ENCODE data around the gene COL5A2.

COL5A2 gene

DNA sequence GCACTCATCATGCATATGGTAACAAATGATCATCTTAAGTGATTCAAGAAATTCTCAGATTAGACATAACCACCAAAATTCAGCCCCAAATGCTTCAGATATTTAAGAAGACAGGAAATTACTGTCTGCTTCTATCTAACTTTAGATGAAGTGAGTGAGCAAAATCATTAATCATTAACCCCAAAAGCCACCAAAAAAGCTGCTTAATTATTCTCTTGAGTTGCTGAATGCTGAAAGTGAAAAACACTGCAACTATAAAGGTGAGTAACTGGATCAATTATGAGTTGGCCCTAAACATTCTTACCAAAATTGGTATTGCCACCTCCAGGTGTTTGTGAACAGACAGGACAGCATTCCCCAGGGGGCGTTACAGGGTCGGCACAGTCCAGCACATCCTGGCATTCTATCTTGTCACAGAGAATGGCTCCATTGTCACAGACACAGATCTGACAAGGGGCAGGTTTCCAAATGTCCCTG is 69.6 kb downstream of the COL5A2 start:
- TF ChIP-seq, protein P1, sequence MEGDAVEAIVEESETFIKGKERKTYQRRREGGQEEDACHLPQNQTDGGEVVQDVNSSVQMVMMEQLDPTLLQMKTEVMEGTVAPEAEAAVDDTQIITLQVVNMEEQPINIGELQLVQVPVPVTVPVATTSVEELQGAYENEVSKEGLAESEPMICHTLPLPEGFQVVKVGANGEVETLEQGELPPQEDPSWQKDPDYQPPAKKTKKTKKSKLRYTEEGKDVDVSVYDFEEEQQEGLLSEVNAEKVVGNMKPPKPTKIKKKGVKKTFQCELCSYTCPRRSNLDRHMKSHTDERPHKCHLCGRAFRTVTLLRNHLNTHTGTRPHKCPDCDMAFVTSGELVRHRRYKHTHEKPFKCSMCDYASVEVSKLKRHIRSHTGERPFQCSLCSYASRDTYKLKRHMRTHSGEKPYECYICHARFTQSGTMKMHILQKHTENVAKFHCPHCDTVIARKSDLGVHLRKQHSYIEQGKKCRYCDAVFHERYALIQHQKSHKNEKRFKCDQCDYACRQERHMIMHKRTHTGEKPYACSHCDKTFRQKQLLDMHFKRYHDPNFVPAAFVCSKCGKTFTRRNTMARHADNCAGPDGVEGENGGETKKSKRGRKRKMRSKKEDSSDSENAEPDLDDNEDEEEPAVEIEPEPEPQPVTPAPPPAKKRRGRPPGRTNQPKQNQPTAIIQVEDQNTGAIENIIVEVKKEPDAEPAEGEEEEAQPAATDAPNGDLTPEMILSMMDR (IDR thresholded peaks at IDR 0.05; ENCODE audit: low read depth, low read length), result no peak

DNA sequence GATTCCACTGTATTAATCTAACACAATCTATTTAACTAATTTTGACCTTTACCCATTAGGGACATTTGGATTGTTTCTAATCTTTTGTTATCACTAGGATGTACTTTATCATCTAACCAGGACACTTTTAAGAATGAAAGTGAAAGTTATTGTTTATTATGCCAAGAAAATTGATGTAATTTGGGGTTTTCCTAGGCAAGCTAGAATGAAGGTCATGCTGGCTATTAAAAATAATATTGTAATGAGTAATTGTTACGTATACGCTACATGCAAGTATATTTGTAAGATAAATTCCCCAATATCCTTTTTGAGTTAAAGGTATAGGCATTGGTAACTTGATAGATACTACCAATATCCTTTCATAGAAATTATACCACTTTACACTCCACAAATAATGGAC is 74.6 kb downstream of the COL5A2 start:
- TF ChIP-seq, protein P1 (IDR thresholded peaks at IDR 0.05; ENCODE audit: low read depth, low read length), result no peak
- no peak overlapping the region for H3K4me3 ChIP-seq (ENCODE audit: low read depth, low read length)
- in situ Hi-C loops (cut with HindIII; ENCODE audit: low sequenced_read_pairs), result no loop called here
- DNase-seq (ENCODE audit: low read depth, low spot score), result peak; percentile 56

More for the DNA sequence above, 69.6 kb downstream of the COL5A2 start:
- in situ Hi-C loops (cut with HindIII; ENCODE audit: low sequenced_read_pairs), result no loop called here
- no peak overlapping the region for H3K4me3 ChIP-seq (ENCODE audit: low read depth, low read length)
- no peak for DNase-seq (ENCODE audit: low read depth, low spot score)

DNA sequence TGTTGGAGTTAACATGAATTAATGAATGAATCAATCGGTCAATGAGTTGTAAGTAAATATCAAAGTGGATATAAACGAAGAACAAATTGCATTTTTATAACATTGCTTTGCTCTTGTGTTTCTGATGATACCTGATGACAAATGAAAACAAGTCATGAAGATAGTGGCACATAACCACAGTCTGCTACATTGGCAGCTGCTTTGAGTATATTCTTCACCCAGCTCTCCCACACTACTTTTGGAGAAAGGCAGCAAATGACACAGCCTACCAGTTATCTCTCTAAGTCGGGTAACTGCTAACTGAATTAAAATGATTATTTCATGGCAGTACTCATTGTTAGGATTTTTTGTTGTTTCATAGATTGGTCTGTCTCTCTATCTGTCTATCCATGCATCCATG is 76.8 kb downstream of the COL5A2 start:
- no peak overlapping the region for H3K4me3 ChIP-seq (ENCODE audit: low read depth, low read length)
- TF ChIP-seq, protein P1 (IDR thresholded peaks at IDR 0.05; ENCODE audit: low read depth, low read length), result no peak
- no peak for DNase-seq (ENCODE audit: low read depth, low spot score)
- in situ Hi-C loops (cut with HindIII; ENCODE audit: low sequenced_read_pairs), result no loop called here

DNA sequence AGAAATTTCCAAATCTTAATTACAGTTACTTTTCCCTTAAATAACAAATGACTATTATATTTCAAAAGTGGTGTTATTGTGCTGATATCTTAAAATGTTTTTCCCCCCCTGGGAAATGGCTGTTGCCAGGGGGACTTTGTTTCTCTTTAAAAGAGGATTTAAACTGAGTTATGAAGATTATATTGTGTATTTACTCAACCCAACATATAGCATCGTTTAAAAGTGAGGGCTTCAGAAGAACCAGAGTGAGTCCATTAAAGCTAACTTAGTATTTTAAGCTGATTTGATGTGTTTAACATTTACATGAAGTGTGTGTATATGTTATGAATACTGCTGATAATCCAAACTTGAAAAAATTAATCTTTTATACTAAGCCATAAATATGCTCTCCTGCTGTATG is 81.6 kb downstream of the COL5A2 start:
- in situ Hi-C loops (cut with HindIII; ENCODE audit: low sequenced_read_pairs), result no loop called here
- DNase-seq (ENCODE audit: low read depth, low spot score), result no peak
- no peak overlapping the region for H3K4me3 ChIP-seq (ENCODE audit: low read depth, low read length)
- TF ChIP-seq, protein P1 (IDR thresholded peaks at IDR 0.05; ENCODE audit: low read depth, low read length), result no peak

DNA sequence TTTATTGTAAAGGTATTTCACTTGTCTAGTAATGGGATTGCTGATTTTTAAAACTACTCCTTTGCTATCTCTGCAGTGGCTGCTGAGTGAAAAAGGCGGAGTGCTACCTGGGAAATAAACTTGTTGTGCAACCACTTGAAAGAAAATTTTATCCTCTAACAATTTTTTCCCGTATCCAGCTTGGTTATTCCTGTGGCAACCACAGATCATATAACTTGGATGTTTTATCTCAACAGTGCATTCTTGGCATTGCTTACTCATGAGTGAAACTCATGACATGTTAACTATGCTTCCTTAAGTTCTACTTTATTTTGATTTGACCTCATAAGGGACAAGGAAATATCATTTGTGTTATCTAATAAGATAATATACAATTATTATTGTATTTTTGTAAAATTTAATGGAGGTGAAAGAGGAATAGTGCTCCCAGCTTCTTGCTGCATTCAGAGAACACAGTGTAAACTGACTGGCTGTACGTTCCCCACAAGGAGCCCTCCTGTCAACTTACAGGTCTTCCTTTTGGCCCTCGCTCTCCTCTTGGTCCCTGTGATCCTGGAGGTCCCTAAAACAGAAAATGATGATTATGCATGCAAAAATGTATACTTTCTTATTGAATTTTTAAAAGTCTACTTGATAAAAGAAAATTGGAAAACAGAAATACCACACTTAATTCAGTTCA is 82.7 kb downstream of the COL5A2 start:
- in situ Hi-C loops (cut with HindIII; ENCODE audit: low sequenced_read_pairs), result no loop called here
- TF ChIP-seq, protein P1 (IDR thresholded peaks at IDR 0.05; ENCODE audit: low read depth, low read length), result no peak

DNA sequence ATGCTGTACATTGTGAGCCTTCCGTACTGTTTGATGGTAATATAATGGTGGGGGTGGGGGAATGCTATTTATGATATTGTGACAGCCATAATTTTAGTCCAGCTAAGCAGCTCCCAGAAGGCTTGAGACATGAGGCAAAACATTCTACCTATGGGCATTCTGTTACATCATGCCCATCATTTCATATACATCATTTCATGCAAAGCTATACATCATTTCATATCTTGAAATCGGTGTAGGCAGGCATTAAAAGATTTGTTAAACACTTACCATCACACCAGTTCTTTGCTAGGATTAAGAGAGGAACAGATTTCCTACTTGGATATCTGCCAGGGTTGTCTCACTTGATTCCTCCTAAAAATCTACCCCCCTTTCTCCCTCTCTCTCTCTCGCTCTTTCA is 84.5 kb downstream of the COL5A2 start:
- no peak for DNase-seq (ENCODE audit: low read depth, low spot score)
- H3K4me3 ChIP-seq (ENCODE audit: low read depth, low read length), result no peak overlapping the region
- TF ChIP-seq, protein P1 (IDR thresholded peaks at IDR 0.05; ENCODE audit: low read depth, low read length), result no peak
- in situ Hi-C loops (cut with HindIII; ENCODE audit: low sequenced_read_pairs), result no loop called here

More for the DNA sequence above, 82.7 kb downstream of the COL5A2 start:
- H3K4me3 ChIP-seq (ENCODE audit: low read depth, low read length), result no peak overlapping the region
- DNase-seq (ENCODE audit: low read depth, low spot score), result peak; percentile 92

Measured in astrocyte of the spinal cord (primary cell).